Natural killer cell treated with Interleukin-12 subunit alpha and Interleukin-12 subunit beta and Interleukin-15 and Interleukin-18, amount 100 ng/mL, for 72 hours (primary cell): ENCODE data around the gene ABCA13. TPM values are rescaled to one million over a fixed set of nuclear protein-coding genes. Genes with fewer than 3 reads are reported as not detected.
A peak's percentile ranks its signal among the peaks of the same experiment; 100 is the strongest.
"Not testable (repeated sequence)": the region's sequence is repeated elsewhere in the genome, so short reads cannot be mapped to it uniquely, and the experiment has no call there.

ENCODE experiments used
- ATAC-seq, 2 donors: fragments of 150-1000 bp; cut with Tn5 transposase in 1 of 2; sonication (Bioruptor Pico), chemical (Tn5 transposase) in 1 of 2; 2 replicates each; pipeline ENCODE4 v1.10.0; 2021
- DNase-seq: peaks from one replicate; pipeline ENCODE4 v3.0.0; 2022; ENCODE audit warnings: low spot score
- H3K27ac Mint-ChIP-seq, 2 donors: 1 replicate in 1 of 2; 2 replicates in 1 of 2; pipeline ENCODE4 v1.8.0; 2022; ENCODE audit warnings: mixed read lengths in 2 of 2, mild to moderate bottlenecking in 1 of 2, moderate library complexity in 1 of 2
- H3K27me3 Mint-ChIP-seq, 2 donors: 1 replicate in 1 of 2; 2 replicates in 1 of 2; pipeline ENCODE4 v1.8.0; 2022; ENCODE audit warnings: mixed read lengths in 2 of 2
- H3K36me3 Mint-ChIP-seq: one replicate; pipeline ENCODE4 v1.8.0; 2022; ENCODE audit warnings: mixed read lengths
- H3K4me1 Mint-ChIP-seq, 2 donors: 1 replicate in 1 of 2; 2 replicates in 1 of 2; pipeline ENCODE4 v1.8.0; 2022; ENCODE audit warnings: low read depth in 2 of 2, mixed read lengths in 2 of 2, mild to moderate bottlenecking in 1 of 2
- H3K4me3 Mint-ChIP-seq: one replicate; pipeline ENCODE4 v1.8.0; 2022; ENCODE audit warnings: mixed read lengths
- H3K9me3 Mint-ChIP-seq: 2 replicates; pipeline ENCODE4 v1.8.0; 2022; ENCODE audit warnings: mixed read lengths
- total RNA-seq, 2 donors: library from RNA; stranded (reverse); gene quantifications; one replicate each; pipeline ENCODE4 v1.2.3, GENCODE V29; 2022

The ABCA13 gene
- total RNA-seq = not detected

- H3K27ac Mint-ChIP-seq = no peak within 1 kb of the TSS
- no peaks in the 10 kb centered on the region for H3K4me1 Mint-ChIP-seq
- no peak within 1 kb of the TSS for H3K4me3 Mint-ChIP-seq
- H3K9me3 Mint-ChIP-seq = no peaks in the 10 kb centered on the region
- ATAC-seq (no peak), DNase-seq (no peak)
- H3K36me3 Mint-ChIP-seq = no peaks in the 10 kb centered on the region
- H3K27me3 Mint-ChIP-seq = peaks cover 13 to 33% of the 10 kb centered on the region in 2 donors
These were observed at the start of gene ABCA13 for GRCh38 chr7:48171202-48171601. Gene ABCA13, plus strand, starts transcription at chr7:48171458. Its CDS starts 26 bp downstream, at chr7:48171484.

DNA sequence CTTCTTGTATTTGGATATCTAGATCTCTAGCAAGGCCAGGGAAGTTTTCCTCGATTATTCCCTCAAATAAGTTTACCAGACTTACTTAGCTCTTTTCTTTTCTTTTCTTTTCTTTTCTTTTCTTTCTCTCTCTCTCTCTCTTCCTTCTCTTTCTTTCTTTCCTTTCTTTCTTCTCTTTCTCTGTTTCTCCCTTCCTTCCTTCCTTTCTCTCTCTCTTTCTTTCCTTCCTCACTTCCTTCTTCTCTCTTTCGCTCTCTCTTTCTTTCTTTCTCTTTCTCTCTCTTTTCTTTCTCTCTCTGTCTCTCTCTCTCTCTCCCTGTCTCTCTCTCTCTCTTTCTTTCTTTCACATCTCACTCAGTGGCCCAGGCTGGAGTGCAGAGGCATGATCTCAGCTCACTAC, 45.2 kb upstream of the ABCA13 start:
- H3K9me3 Mint-ChIP-seq = no peaks in the 10 kb centered on the region
- no peaks in the 10 kb centered on the region for H3K4me1 Mint-ChIP-seq
- DNase-seq = no peak
- H3K27me3 Mint-ChIP-seq = peaks cover 38 to 41% of the 10 kb centered on the region in 2 donors
- H3K27ac Mint-ChIP-seq = no peak overlapping the region
- no peak overlapping the region for H3K4me3 Mint-ChIP-seq
- peaks cover 9% of the 10 kb centered on the region for H3K36me3 Mint-ChIP-seq
- no peak for ATAC-seq

DNA sequence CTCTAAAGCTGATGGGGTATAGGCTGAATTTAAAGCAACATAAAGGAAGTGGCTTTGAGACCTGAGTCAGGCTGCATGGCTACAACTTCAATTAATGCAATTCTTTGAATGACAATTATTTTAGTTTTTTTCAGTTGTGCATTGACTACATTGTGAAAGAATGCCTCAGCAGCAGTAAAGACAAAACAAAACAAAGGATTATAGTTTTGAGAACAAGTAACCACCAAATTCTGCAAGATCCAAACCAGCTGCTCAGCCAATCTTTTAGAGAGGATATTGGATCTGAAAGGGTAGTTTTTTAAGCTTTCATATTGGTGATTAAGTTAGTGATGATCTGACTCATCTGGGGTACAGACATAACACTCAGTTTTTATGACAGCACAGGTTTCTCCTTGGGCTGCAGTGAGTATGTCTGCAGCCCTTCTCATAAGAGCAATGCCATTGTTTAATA, 40.6 kb upstream of the ABCA13 start:
- H3K4me3 Mint-ChIP-seq = no peak overlapping the region
- DNase-seq (no peak), ATAC-seq (peak; percentile 20 to 89)
- H3K27ac Mint-ChIP-seq = no peak overlapping the region
- H3K36me3 Mint-ChIP-seq = peaks cover 9% of the 10 kb centered on the region
- H3K27me3 Mint-ChIP-seq = peaks cover 23 to 24% of the 10 kb centered on the region in 2 donors
- H3K9me3 Mint-ChIP-seq = no peaks in the 10 kb centered on the region
- H3K4me1 Mint-ChIP-seq = peaks cover 4 to 6% of the 10 kb centered on the region in 2 donors

GRCh38 chr7:48132792-48133191, 38.5 kb upstream of the ABCA13 start:
- H3K9me3 Mint-ChIP-seq = no peaks in the 10 kb centered on the region
- H3K4me1 Mint-ChIP-seq = peaks cover 4 to 6% of the 10 kb centered on the region in 2 donors
- no peaks in the 10 kb centered on the region for H3K36me3 Mint-ChIP-seq
- DNase-seq = no peak
- H3K27ac Mint-ChIP-seq = no peak overlapping the region
- no peak for ATAC-seq
- no peak overlapping the region for H3K4me3 Mint-ChIP-seq
- H3K27me3 Mint-ChIP-seq = peaks cover 13 to 17% of the 10 kb centered on the region in 2 donors

DNA sequence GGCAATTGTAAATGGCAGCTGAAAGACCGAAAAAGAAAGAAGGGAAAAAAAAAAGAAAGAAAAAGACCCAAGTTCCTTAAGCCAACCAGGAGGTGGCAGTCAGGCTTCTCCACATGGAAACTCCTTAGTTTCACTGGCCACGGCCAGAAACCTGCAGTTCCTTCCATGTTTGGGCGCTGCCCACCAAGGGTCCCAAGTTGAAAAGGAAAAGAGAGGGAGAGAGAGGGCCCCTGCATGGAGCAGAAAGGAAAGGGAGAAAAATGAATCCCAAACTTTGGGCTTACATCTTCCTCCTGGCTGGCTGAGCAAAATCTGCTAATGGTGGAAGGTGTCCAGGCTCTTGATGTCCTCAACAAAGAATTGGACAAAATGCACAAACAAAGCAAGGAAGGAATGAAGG, 31.8 kb upstream of the ABCA13 start:
- Mint-ChIP-seq H3K4me3 (no peak overlapping the region), H3K9me3 (no peaks in the 10 kb centered on the region), H3K27me3 (peaks cover 0 to 4% of the 10 kb centered on the region in 2 donors), H3K36me3 (no peaks in the 10 kb centered on the region), H3K27ac (no peak overlapping the region), H3K4me1 (peaks cover 3 to 9% of the 10 kb centered on the region in 2 donors)
- DNase-seq = no peak
- ATAC-seq = no peak

GRCh38 chr7:48140001-48140681, 31.1 kb upstream of the ABCA13 start:
- H3K27me3 Mint-ChIP-seq = peaks cover 0 to 5% of the 10 kb centered on the region in 2 donors
- no peaks in the 10 kb centered on the region for H3K9me3 Mint-ChIP-seq
- H3K27ac Mint-ChIP-seq = no peak overlapping the region
- no peaks in the 10 kb centered on the region for H3K36me3 Mint-ChIP-seq
- ATAC-seq (no peak), DNase-seq (no peak)
- H3K4me1 Mint-ChIP-seq = peaks cover 3 to 9% of the 10 kb centered on the region in 2 donors
- no peak overlapping the region for H3K4me3 Mint-ChIP-seq

DNA sequence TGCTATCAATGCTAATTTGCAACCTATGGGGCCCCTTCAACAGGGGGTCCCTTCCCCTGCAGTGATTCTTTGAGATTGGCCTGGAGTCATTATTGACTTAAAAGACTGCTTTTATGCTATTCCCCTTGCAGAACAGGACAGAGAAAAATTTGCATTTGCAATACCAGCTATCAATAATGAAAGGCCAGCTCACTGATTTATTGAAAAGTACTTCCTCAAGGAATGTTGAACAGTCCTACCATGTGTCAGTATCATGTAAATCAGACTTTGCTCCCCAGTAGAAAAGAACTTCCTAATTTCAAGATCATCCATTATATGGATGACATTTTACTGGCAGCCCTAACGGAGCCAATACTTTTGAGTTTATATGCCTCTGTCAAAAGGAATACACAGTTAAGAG, 29.7 kb upstream of the ABCA13 start:
- H3K4me3 Mint-ChIP-seq = no peak overlapping the region
- H3K9me3 Mint-ChIP-seq = no peaks in the 10 kb centered on the region
- H3K4me1 Mint-ChIP-seq = peaks cover 3 to 9% of the 10 kb centered on the region in 2 donors
- no peak for ATAC-seq
- DNase-seq = no peak
- no peaks in the 10 kb centered on the region for H3K36me3 Mint-ChIP-seq
- H3K27ac Mint-ChIP-seq = no peak overlapping the region
- peaks cover 5 to 9% of the 10 kb centered on the region in 2 donors for H3K27me3 Mint-ChIP-seq

DNA sequence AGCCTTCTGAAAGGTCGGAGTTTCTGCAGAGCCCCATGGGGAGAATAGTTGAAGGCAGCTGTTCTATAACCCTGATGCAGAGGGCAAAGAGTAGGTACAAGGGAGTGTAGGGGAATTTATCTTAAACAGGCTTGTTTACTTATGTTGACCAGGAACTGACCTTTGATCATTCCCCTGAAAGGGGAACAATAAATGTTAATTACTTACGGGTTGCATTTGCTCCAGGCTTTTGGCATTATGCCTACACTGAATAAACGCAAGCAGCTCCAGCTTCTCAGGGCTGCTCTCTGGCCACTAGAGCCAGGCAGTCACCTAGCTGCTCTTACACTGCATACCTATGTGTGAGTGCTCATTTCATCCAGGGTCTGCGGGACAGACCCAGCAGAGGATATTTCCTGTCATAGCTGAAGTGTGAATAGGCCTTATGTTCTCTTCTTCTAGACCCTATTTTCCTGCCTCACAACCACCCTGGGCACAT, 26.9 kb upstream of the ABCA13 start:
- no peak for DNase-seq
- peaks cover 11 to 19% of the 10 kb centered on the region in 2 donors for H3K27me3 Mint-ChIP-seq
- H3K9me3 Mint-ChIP-seq = no peaks in the 10 kb centered on the region
- H3K27ac Mint-ChIP-seq = no peak overlapping the region
- peaks cover 3 to 8% of the 10 kb centered on the region in 2 donors for H3K4me1 Mint-ChIP-seq
- ATAC-seq = peak in 1 of 2 donors; percentile 6
- no peak overlapping the region for H3K4me3 Mint-ChIP-seq
- no peaks in the 10 kb centered on the region for H3K36me3 Mint-ChIP-seq

GRCh38 chr7:48147078-48147591, 24.1 kb upstream of the ABCA13 start:
- Mint-ChIP-seq H3K9me3 (no peaks in the 10 kb centered on the region), H3K36me3 (no peaks in the 10 kb centered on the region), H3K4me3 (no peak overlapping the region), H3K27me3 (peaks cover 14 to 30% of the 10 kb centered on the region in 2 donors), H3K4me1 (no peaks in the 10 kb centered on the region), H3K27ac (no peak overlapping the region)
- DNase-seq (no peak), ATAC-seq (no peak)

GRCh38 chr7:48147690-48148089, 23.6 kb upstream of the ABCA13 start:
- H3K27ac Mint-ChIP-seq, ATAC-seq, H3K36me3 Mint-ChIP-seq, H3K9me3 Mint-ChIP-seq, DNase-seq, H3K4me1 Mint-ChIP-seq, H3K4me3 Mint-ChIP-seq: not testable (repeated sequence)
- H3K27me3 Mint-ChIP-seq = peaks cover 14 to 30% of the 10 kb centered on the region in 2 donors

DNA sequence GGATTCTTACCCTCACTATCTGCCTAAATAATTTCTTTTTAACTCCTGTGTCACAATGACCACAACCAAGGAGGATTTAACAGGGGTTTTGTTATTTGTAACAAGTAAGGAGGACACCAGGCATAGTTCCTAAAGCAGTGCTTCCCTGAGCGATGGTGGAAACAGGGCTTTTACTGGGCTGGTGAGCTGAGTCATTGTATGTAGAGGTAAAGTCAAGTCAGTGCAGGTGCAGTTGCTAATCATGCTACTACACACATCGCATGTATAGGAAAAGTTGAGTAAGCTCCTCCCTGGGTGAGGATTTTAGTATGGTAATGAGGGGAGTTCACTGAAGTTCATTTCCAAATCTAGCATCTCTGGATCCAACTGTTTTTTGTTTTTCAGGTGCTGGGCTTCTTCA, 22.9 kb upstream of the ABCA13 start:
- no peaks in the 10 kb centered on the region for H3K36me3 Mint-ChIP-seq
- ATAC-seq (no peak), DNase-seq (no peak)
- H3K4me3 Mint-ChIP-seq = no peak overlapping the region
- H3K9me3 Mint-ChIP-seq = no peaks in the 10 kb centered on the region
- no peaks in the 10 kb centered on the region for H3K4me1 Mint-ChIP-seq
- no peak overlapping the region for H3K27ac Mint-ChIP-seq
- peaks cover 10 to 30% of the 10 kb centered on the region in 2 donors for H3K27me3 Mint-ChIP-seq

- ATAC-seq (no peak), DNase-seq (no peak)
- H3K27me3 Mint-ChIP-seq = peaks cover 12 to 30% of the 10 kb centered on the region in 2 donors
- H3K27ac Mint-ChIP-seq = no peak overlapping the region
- H3K4me1 Mint-ChIP-seq = no peaks in the 10 kb centered on the region
- no peaks in the 10 kb centered on the region for H3K36me3 Mint-ChIP-seq
- no peaks in the 10 kb centered on the region for H3K9me3 Mint-ChIP-seq
- no peak overlapping the region for H3K4me3 Mint-ChIP-seq
These were observed 22.2 kb upstream of the ABCA13 start for GRCh38 chr7:48149058-48149457.

GRCh38 chr7:48150086-48150485, 21.2 kb upstream of the ABCA13 start:
- H3K27ac Mint-ChIP-seq = no peak overlapping the region
- no peaks in the 10 kb centered on the region for H3K36me3 Mint-ChIP-seq
- H3K4me3 Mint-ChIP-seq = no peak overlapping the region
- H3K27me3 Mint-ChIP-seq = peaks cover 14 to 30% of the 10 kb centered on the region in 2 donors
- H3K4me1 Mint-ChIP-seq = no peaks in the 10 kb centered on the region
- no peaks in the 10 kb centered on the region for H3K9me3 Mint-ChIP-seq
- ATAC-seq = no peak
- no peak for DNase-seq

- DNase-seq (no peak), ATAC-seq (peak in 1 of 2 donors; percentile 56)
- Mint-ChIP-seq H3K27me3 (peaks cover 19 to 21% of the 10 kb centered on the region in 2 donors), H3K4me1 (no peaks in the 10 kb centered on the region), H3K36me3 (no peaks in the 10 kb centered on the region), H3K9me3 (no peaks in the 10 kb centered on the region), H3K27ac (no peak overlapping the region), H3K4me3 (no peak overlapping the region)
These were observed 16.4 kb upstream of the ABCA13 start for GRCh38 chr7:48154792-48155413.
